AG04450 (cell line): ENCODE results near the gene OCEL1. TPM values are rescaled to one million over a fixed set of nuclear protein-coding genes. Genes with fewer than 3 reads are reported as not detected.
A peak's percentile ranks its signal among the peaks of the same experiment; 100 is the strongest.
"Not testable (repeated sequence)": the region's sequence is repeated elsewhere in the genome, so short reads cannot be mapped to it uniquely, and the experiment has no call there.

ENCODE experiments used
- CTCF ChIA-PET: fragments of 300-600, 350-600 bp; formaldehyde crosslinking; extraction: SDS; loops from one replicate; lab custom pipeline; 2022; ENCODE audit warnings: antibody characterized with exemption, inconsistent platforms; lab: Charles Lee
- POLR2A ChIA-PET: fragments of 350-600 bp; formaldehyde crosslinking; extraction: SDS; loops from one replicate; lab custom pipeline; 2021; ENCODE audit warnings: antibody characterized with exemption, inconsistent platforms; lab: Yijun Ruan, JAX
- DNase-seq: peaks from one replicate; pipeline ENCODE4 v3.0.0-alpha.2; 2011; ENCODE audit warnings: low read depth, low spot score
- H3K27ac ChIP-seq: one replicate; pipeline ENCODE4 v1.5.1; 2012; ENCODE audit warnings: low read depth, low read length, control low read depth
- H3K27me3 ChIP-seq: one replicate; pipeline ENCODE4 v1.6.0; 2012; ENCODE audit warnings: low read length; ENCODE audit not compliant: control insufficient read depth, insufficient read depth
- H3K4me3 ChIP-seq: 2 replicates; pipeline ENCODE4 v1.5.1; 2011; ENCODE audit warnings: mild to moderate bottlenecking, low read depth, low read length, control low read depth
- H3K9me3 ChIP-seq: 2 replicates; pipeline ENCODE4 v1.5.1; 2012; ENCODE audit warnings: low read length; ENCODE audit not compliant: control insufficient read depth, insufficient read depth
- polyA plus RNA-seq: library from polyadenylated mRNA; depleted of rRNA; stranded (reverse); fragments of >200 nt; gene quantifications from 2 replicates; pipeline ENCODE4 v1.2.3, GENCODE V29; 2011; rRNA removed
- TF ChIP-seq, protein P1 (sequence below): IDR thresholded peaks from 2 replicates; pipeline ENCODE4 v1.5.1; 2011; ENCODE audit warnings: low read depth, low read length, control low read depth, inconsistent platforms

OCEL1 gene
- polyA plus RNA-seq, 1 experiment = 4.6 TPM

GRCh38 chr19:17266975-17267788 is 41.2 kb downstream of the OCEL1 start, which contains the start of gene BABAM1:
TSS of gene BABAM1 (plus strand) at chr19:17267443. CDS start at chr19:17268807, 1,364 bp downstream.
- POLR2A ChIA-PET = interaction anchor here (0.7 to 1.3 kb wide), 5 partner anchors 10 to 178 kb away, joined by 3 to 4 read pairs (median 3); partner anchors contain the start of genes OCEL1 and USE1

DNA sequence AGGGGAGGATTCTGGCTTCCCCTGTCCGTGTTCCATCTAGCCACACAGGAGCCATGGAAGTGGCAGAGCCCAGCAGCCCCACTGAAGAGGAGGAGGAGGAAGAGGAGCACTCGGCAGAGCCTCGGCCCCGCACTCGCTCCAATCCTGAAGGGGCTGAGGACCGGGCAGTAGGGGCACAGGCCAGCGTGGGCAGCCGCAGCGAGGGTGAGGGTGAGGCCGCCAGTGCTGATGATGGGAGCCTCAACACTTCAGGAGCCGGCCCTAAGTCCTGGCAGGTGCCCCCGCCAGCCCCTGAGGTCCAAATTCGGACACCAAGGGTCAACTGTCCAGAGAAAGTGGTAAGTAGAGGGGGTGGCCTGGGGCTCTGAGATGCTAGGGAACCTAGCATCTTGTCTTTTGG is 42.7 kb downstream of the OCEL1 start:
- H3K27me3 ChIP-seq = no peaks in the 10 kb centered on the region
- TF ChIP-seq, protein P1, sequence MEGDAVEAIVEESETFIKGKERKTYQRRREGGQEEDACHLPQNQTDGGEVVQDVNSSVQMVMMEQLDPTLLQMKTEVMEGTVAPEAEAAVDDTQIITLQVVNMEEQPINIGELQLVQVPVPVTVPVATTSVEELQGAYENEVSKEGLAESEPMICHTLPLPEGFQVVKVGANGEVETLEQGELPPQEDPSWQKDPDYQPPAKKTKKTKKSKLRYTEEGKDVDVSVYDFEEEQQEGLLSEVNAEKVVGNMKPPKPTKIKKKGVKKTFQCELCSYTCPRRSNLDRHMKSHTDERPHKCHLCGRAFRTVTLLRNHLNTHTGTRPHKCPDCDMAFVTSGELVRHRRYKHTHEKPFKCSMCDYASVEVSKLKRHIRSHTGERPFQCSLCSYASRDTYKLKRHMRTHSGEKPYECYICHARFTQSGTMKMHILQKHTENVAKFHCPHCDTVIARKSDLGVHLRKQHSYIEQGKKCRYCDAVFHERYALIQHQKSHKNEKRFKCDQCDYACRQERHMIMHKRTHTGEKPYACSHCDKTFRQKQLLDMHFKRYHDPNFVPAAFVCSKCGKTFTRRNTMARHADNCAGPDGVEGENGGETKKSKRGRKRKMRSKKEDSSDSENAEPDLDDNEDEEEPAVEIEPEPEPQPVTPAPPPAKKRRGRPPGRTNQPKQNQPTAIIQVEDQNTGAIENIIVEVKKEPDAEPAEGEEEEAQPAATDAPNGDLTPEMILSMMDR = no peak
- no peak overlapping the region for H3K27ac ChIP-seq
- H3K4me3 ChIP-seq = no peak overlapping the region
- no peak for DNase-seq
- no peaks in the 10 kb centered on the region for H3K9me3 ChIP-seq
- ChIA-PET CTCF (no interaction called here), POLR2A (interaction anchor here (0.6 to 0.7 kb wide), 2 partner anchors 53 to 494 kb away, joined by 3 read pairs; no protein-coding TSS in a partner anchor)

More at GRCh38 chr19:17266975-17267788, 41.2 kb downstream of the OCEL1 start, which contains the start of gene BABAM1:
- Histone ChIP-seq H3K9me3 (no peaks in the 10 kb centered on the region), H3K27ac (peak within 1 kb of the TSS; percentile 52), H3K27me3 (no peaks in the 10 kb centered on the region), H3K4me3 (peak within 1 kb of the TSS; percentile 96)
- CTCF ChIA-PET = interaction anchor here (0.8 to 1.1 kb wide), 2 partner anchors 15 to 26 kb away, joined by 3 read pairs; no protein-coding TSS in a partner anchor
- peak; percentile 99 for DNase-seq
- TF ChIP-seq, protein P1 = no peak

GRCh38 chr19:17274892-17275291 is 48.9 kb downstream of the OCEL1 start:
- H3K4me3 ChIP-seq, POLR2A ChIA-PET, H3K27me3 ChIP-seq, CTCF ChIA-PET, DNase-seq, H3K27ac ChIP-seq, H3K9me3 ChIP-seq: not testable (repeated sequence)

DNA sequence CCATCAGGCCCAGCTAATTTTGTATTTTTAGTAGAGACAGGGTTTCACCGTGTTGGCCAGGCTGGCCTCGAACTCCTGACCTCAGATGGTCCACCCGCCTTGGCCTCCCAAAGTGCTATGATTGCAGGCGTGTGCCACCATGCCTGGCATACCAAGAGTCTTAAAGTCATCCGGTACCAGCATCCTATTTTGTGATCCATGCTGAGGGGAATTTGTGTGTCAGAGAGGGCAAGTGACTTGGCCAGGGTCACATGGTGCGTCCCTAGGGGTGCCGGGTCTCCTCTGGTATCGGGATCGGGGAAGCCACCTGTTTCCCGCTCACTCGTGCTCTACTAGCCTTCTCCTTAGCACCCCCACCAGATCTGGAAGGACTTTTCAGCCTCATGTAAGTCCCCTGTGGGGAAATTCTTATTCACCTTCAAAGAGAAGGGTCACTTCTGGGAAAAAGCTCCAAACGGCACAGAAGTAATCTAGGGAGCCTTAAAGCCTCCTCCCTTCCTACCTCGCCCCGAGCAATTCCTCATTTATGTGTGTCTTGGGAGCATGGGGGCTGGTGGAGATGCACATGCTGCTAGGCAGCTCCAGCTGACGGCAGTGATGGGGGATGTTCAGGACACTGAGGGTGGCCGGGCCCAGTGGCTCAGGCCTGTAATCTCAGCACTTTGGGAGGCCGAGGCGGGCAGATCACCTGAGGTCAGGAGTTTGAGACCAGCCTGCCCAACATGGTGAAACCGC is 49.6 kb downstream of the OCEL1 start:
- TF ChIP-seq, protein P1 = no peak
- CTCF ChIA-PET = interaction anchor here (0.6 kb wide), 1 partner anchor 162 kb away, joined by 4 read pairs; no protein-coding TSS in a partner anchor
- no peak for DNase-seq
- POLR2A ChIA-PET = no interaction called here
- H3K27me3 ChIP-seq = no peaks in the 10 kb centered on the region
- H3K27ac ChIP-seq = no peak overlapping the region
- H3K4me3 ChIP-seq = no peak overlapping the region
- H3K9me3 ChIP-seq = no peaks in the 10 kb centered on the region

Other genes starting within 250 kb of the OCEL1 start
- 0.38 and 0.56 TPM in 2 replicates for gene CPAMD8, start 199.4 kb upstream of the OCEL1 start, polyA plus RNA-seq
- 4.6 and 4.9 TPM in 2 replicates for gene HAUS8, start 150.8 kb upstream of the OCEL1 start, polyA plus RNA-seq
- gene MYO9B, start 150.4 kb upstream of the OCEL1 start, polyA plus RNA-seq = 34.5 and 42.5 TPM in 2 replicates
- 21.1 and 25.1 TPM in 2 replicates for gene USE1, start 10.9 kb upstream of the OCEL1 start, polyA plus RNA-seq
- gene NR2F6, start 19.7 kb downstream of the OCEL1 start, polyA plus RNA-seq = 16.3 and 18.9 TPM in 2 replicates
- not detected in 2 replicates for gene USHBP1, start 38.5 kb downstream of the OCEL1 start, polyA plus RNA-seq
- 92.0 and 98.6 TPM in 2 replicates for gene BABAM1, start 41.2 kb downstream of the OCEL1 start, polyA plus RNA-seq
- 0.33 and 0.36 TPM in 2 replicates for gene ANKLE1, start 55.7 kb downstream of the OCEL1 start, polyA plus RNA-seq
- gene ABHD8, start 77.2 kb downstream of the OCEL1 start, polyA plus RNA-seq = 6.1 and 8.6 TPM in 2 replicates
- gene MRPL34, start 79.6 kb downstream of the OCEL1 start, polyA plus RNA-seq = 23.2 and 24.3 TPM in 2 replicates
- gene DDA1, start 83.3 kb downstream of the OCEL1 start, polyA plus RNA-seq = 38.7 and 40.7 TPM in 2 replicates
- 1.8 and 2.0 TPM in 2 replicates for gene ANO8, start 108.6 kb downstream of the OCEL1 start, polyA plus RNA-seq
- gene GTPBP3, start 111.3 kb downstream of the OCEL1 start, polyA plus RNA-seq = 4.7 TPM in 2 replicates
- gene PLVAP, start 151.1 kb downstream of the OCEL1 start, polyA plus RNA-seq = not detected in 2 replicates
- not detected in 2 replicates for gene CCDC194, start 168.0 kb downstream of the OCEL1 start, polyA plus RNA-seq
- 1.9 and 2.8 TPM in 2 replicates for gene BST2, start 179.4 kb downstream of the OCEL1 start, polyA plus RNA-seq
- 22.5 and 30.1 TPM in 2 replicates for gene MVB12A, start 193.8 kb downstream of the OCEL1 start, polyA plus RNA-seq
- 0.05 and 0.07 TPM in 2 replicates for gene TMEM221, start 222.4 kb downstream of the OCEL1 start, polyA plus RNA-seq
- not detected in 2 replicates for gene NXNL1, start 234.7 kb downstream of the OCEL1 start, polyA plus RNA-seq
- 8.3 and 9.4 TPM in 2 replicates for gene SLC27A1, start 244.3 kb downstream of the OCEL1 start, polyA plus RNA-seq